Esophagus muscularis mucosa (tissue), 4 donors: Measurements from ENCODE around the gene ULK4. TPM values are rescaled to one million over a fixed set of nuclear protein-coding genes. Genes with fewer than 3 reads are reported as not detected.
"Not testable (repeated sequence)": the region's sequence is repeated elsewhere in the genome, so short reads cannot be mapped to it uniquely, and the experiment has no call there.

ENCODE experiments used
- DNase-seq: peaks from one replicate; pipeline ENCODE4 v3.0.0-alpha.2; 2017; ENCODE audit errors: extremely low spot score
- H3K27ac ChIP-seq, 4 donors: fragments of 200-600 bp; sonication (generic); replicated peaks in 1 of 4; 1 replicate in 3 of 4; 2 replicates in 1 of 4; pipeline ENCODE4 v1.5.1; 2016 to 2019; ENCODE audit warnings: mild to moderate bottlenecking in 1 of 4
- H3K27me3 ChIP-seq, 4 donors: fragments of 200-600 bp; sonication (generic); one replicate each; pipeline versions ENCODE4 v1.5.1 to v1.6.0; 2016 to 2019
- H3K36me3 ChIP-seq, 4 donors: fragments of 200-600 bp; sonication (generic); one replicate each; pipeline ENCODE4 v1.5.1; 2016 to 2019
- H3K4me1 ChIP-seq, 4 donors: fragments of 200-600 bp; sonication (generic); one replicate each; pipeline ENCODE4 v1.5.1; 2016 to 2019
- H3K4me3 ChIP-seq, 4 donors: fragments of 200-600 bp; sonication (generic); 1 replicate in 2 of 4; 2 replicates in 2 of 4; pipeline ENCODE4 v1.5.1; 2016 to 2019; ENCODE audit warnings: mild to moderate bottlenecking in 4 of 4, moderate library complexity in 1 of 4
- H3K9me3 ChIP-seq, 4 donors: fragments of 200-600 bp; sonication (generic); 1 replicate in 3 of 4; 2 replicates in 1 of 4; pipeline ENCODE4 v1.5.1; 2016 to 2019
- CTCF ChIP-seq, 3 experiments: fragments of 200-600 bp in 2 of 3; fragments of 450-650 bp in 1 of 3; sonication (generic) in 2 of 3; IDR thresholded peaks; one replicate each; pipeline ENCODE4 v1.5.1; 2017 to 2019; ENCODE audit warnings: antibody characterized with exemption in 3 of 3, mild to moderate bottlenecking in 2 of 3, moderate library complexity in 1 of 3
- EP300 ChIP-seq: sonication (generic); formaldehyde crosslinking; IDR thresholded peaks from one replicate; pipeline ENCODE4 v1.6.1; 2017; ENCODE audit warnings: antibody characterized with exemption
- POLR2A ChIP-seq: fragments of 450-650 bp; IDR thresholded peaks from one replicate; pipeline ENCODE4 v1.6.1; 2017; ENCODE audit warnings: antibody characterized with exemption, moderate library complexity, mild to moderate bottlenecking, low read depth
- POLR2AphosphoS5 ChIP-seq, 2 donors: sonication (generic); formaldehyde crosslinking; IDR thresholded peaks; one replicate each; pipeline ENCODE4 v1.6.1; 2017; ENCODE audit warnings: antibody characterized with exemption in 2 of 2
- WGBS: methylation state at CpG from one replicate; pipeline ENCODE4 v1.1.5; 2018; 5-methylcytosine and 5-hydroxymethylcytosine counted together
- intact Hi-C: fragments of 100-400 bp; cut with DNase I; formaldehyde crosslinking; loops from one replicate; pipeline ENCODE4 v1.15.1; 2023
- total RNA-seq, 4 donors: library from RNA; depleted of rRNA; stranded (reverse); fragments of >200 nt; gene quantifications; one replicate each; pipeline versions ENCODE4 v1.1.0 to v1.2.1, GENCODE V29; 2016

Gene ULK4
- total RNA-seq, 4 donors from 2014 or later = 4.2 to 15.4 (median 11.0) TPM

GRCh38 chr3:41290306-41290705, 671.6 kb downstream of the ULK4 start:
- Histone ChIP-seq H3K4me3 (no peak overlapping the region), H3K4me1 (peaks cover 0 to 6% (median 0%) of the 10 kb centered on the region in 4 donors), H3K27me3 (no peaks in the 10 kb centered on the region), H3K9me3 (no peaks in the 10 kb centered on the region), H3K27ac (no peak overlapping the region), H3K36me3 (no peaks in the 10 kb centered on the region)
- no peak for DNase-seq
- TF ChIP-seq CTCF (IDR thresholded peaks at IDR 0.05) = no peak
- 94% methylated on average over 2 of the region's 2 CpGs for WGBS
- intact Hi-C loops = no loop called here

GRCh38 chr3:41288785-41289184, 673.1 kb downstream of the ULK4 start:
- no peak for TF ChIP-seq POLR2AphosphoS5 (IDR thresholded peaks at IDR 0.05)
- no peak for TF ChIP-seq CTCF (IDR thresholded peaks at IDR 0.05)
- no peak for TF ChIP-seq POLR2A
- TF ChIP-seq EP300 = no peak
- Histone ChIP-seq H3K36me3 (no peaks in the 10 kb centered on the region), H3K4me3 (no peak overlapping the region), H3K27ac (no peak overlapping the region), H3K4me1 (peaks cover 0 to 6% (median 0%) of the 10 kb centered on the region in 4 donors), H3K9me3 (no peaks in the 10 kb centered on the region), H3K27me3 (no peaks in the 10 kb centered on the region)
- 97% methylated on average over 8 of the region's 8 CpGs for WGBS
- intact Hi-C loops = no loop called here
- no peak for DNase-seq

GRCh38 chr3:41286305-41286704, 675.6 kb downstream of the ULK4 start:
- Histone ChIP-seq H3K4me3 (no peak overlapping the region), H3K36me3 (no peaks in the 10 kb centered on the region), H3K27ac (no peak overlapping the region), H3K4me1 (peaks cover 0 to 6% (median 0%) of the 10 kb centered on the region in 4 donors), H3K9me3 (no peaks in the 10 kb centered on the region), H3K27me3 (no peaks in the 10 kb centered on the region)
- 84% methylated on average over 6 of the region's 6 CpGs for WGBS
- DNase-seq = no peak
- TF ChIP-seq CTCF (IDR thresholded peaks at IDR 0.05) (no peak), EP300 (no peak), POLR2A (no peak), POLR2AphosphoS5 (IDR thresholded peaks at IDR 0.05) (no peak)
- intact Hi-C loops = no loop called here

GRCh38 chr3:41284934-41285333, 677.0 kb downstream of the ULK4 start:
- 86% methylated on average over 3 of the region's 3 CpGs for WGBS
- H3K27ac ChIP-seq, intact Hi-C loops, H3K27me3 ChIP-seq, H3K36me3 ChIP-seq, DNase-seq, H3K9me3 ChIP-seq, H3K4me1 ChIP-seq, H3K4me3 ChIP-seq: not testable (repeated sequence)

GRCh38 chr3:41277790-41278465, 684.0 kb downstream of the ULK4 start:
- Histone ChIP-seq H3K27me3 (no peaks in the 10 kb centered on the region), H3K4me3 (no peak overlapping the region), H3K4me1 (no peaks in the 10 kb centered on the region), H3K36me3 (no peaks in the 10 kb centered on the region), H3K9me3 (no peaks in the 10 kb centered on the region), H3K27ac (no peak overlapping the region)
- DNase-seq = no peak
- intact Hi-C loops = no loop called here
- no peak for TF ChIP-seq CTCF (IDR thresholded peaks at IDR 0.05)
- no peak for TF ChIP-seq EP300
- TF ChIP-seq POLR2AphosphoS5 (IDR thresholded peaks at IDR 0.05) = no peak
- TF ChIP-seq POLR2A = no peak
- WGBS = 66% methylated on average over 7 of the region's 16 CpGs
